Measurements from ENCODE around the gene ZIC1.

DNA sequence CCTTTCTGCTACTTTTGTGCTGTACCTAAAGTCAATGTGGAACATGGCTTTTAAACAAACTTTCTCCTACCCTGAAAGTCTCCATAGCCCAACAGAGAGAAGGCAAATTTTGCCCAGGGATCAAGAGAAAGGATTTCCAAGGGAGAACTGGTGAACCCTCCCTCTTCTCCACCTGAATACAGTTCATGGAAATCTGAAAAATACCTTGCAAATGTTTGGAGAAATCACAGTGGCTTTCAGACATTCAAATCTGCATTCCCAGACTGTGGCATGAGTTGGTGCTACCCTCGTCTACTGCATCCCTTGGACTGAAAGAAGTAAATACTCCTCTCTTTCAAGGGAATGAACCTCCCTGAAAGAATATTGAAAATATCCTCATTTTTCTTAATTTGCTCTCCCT, 41.5 kb upstream of the ZIC1 start:
- TF ChIP-seq PRMT3 (CRISPR knock-in tag; IDR thresholded peaks at IDR 0.05; ENCODE audit: borderline replicate concordance, low read depth) (no peak), ZNF746 (CRISPR knock-in tag; IDR thresholded peaks at IDR 0.05) (no peak), HCFC1 (IDR thresholded peaks at IDR 0.05; ENCODE audit: low read depth, low read length) (no peak), SIN3A (IDR thresholded peaks at IDR 0.05; ENCODE audit: borderline replicate concordance, low read depth, low read length) (no peak), SIN3B (IDR thresholded peaks at IDR 0.05; ENCODE audit: low read length) (no peak), TARDBP (CRISPR knock-in tag; IDR thresholded peaks at IDR 0.05) (no peak), AHR (CRISPR knock-in tag; IDR thresholded peaks at IDR 0.05) (no peak)
- TF ChIP-seq, protein P1, sequence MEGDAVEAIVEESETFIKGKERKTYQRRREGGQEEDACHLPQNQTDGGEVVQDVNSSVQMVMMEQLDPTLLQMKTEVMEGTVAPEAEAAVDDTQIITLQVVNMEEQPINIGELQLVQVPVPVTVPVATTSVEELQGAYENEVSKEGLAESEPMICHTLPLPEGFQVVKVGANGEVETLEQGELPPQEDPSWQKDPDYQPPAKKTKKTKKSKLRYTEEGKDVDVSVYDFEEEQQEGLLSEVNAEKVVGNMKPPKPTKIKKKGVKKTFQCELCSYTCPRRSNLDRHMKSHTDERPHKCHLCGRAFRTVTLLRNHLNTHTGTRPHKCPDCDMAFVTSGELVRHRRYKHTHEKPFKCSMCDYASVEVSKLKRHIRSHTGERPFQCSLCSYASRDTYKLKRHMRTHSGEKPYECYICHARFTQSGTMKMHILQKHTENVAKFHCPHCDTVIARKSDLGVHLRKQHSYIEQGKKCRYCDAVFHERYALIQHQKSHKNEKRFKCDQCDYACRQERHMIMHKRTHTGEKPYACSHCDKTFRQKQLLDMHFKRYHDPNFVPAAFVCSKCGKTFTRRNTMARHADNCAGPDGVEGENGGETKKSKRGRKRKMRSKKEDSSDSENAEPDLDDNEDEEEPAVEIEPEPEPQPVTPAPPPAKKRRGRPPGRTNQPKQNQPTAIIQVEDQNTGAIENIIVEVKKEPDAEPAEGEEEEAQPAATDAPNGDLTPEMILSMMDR (CRISPR knock-in tag; IDR thresholded peaks at IDR 0.05) = no peak
- TF ChIP-seq, protein P2, sequence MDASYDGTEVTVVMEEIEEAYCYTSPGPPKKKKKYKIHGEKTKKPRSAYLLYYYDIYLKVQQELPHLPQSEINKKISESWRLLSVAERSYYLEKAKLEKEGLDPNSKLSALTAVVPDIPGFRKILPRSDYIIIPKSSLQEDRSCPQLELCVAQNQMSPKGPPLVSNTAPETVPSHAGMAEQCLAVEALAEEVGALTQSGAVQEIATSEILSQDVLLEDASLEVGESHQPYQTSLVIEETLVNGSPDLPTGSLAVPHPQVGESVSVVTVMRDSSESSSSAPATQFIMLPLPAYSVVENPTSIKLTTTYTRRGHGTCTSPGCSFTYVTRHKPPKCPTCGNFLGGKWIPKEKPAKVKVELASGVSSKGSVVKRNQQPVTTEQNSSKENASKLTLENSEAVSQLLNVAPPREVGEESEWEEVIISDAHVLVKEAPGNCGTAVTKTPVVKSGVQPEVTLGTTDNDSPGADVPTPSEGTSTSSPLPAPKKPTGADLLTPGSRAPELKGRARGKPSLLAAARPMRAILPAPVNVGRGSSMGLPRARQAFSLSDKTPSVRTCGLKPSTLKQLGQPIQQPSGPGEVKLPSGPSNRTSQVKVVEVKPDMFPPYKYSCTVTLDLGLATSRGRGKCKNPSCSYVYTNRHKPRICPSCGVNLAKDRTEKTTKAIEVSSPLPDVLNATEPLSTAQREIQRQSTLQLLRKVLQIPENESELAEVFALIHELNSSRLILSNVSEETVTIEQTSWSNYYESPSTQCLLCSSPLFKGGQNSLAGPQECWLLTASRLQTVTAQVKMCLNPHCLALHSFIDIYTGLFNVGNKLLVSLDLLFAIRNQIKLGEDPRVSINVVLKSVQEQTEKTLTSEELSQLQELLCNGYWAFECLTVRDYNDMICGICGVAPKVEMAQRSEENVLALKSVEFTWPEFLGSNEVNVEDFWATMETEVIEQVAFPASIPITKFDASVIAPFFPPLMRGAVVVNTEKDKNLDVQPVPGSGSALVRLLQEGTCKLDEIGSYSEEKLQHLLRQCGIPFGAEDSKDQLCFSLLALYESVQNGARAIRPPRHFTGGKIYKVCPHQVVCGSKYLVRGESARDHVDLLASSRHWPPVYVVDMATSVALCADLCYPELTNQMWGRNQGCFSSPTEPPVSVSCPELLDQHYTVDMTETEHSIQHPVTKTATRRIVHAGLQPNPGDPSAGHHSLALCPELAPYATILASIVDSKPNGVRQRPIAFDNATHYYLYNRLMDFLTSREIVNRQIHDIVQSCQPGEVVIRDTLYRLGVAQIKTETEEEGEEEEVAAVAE (CRISPR knock-in tag; IDR thresholded peaks at IDR 0.05; ENCODE audit: borderline replicate concordance) = no peak
- TF ChIP-seq, protein P3, sequence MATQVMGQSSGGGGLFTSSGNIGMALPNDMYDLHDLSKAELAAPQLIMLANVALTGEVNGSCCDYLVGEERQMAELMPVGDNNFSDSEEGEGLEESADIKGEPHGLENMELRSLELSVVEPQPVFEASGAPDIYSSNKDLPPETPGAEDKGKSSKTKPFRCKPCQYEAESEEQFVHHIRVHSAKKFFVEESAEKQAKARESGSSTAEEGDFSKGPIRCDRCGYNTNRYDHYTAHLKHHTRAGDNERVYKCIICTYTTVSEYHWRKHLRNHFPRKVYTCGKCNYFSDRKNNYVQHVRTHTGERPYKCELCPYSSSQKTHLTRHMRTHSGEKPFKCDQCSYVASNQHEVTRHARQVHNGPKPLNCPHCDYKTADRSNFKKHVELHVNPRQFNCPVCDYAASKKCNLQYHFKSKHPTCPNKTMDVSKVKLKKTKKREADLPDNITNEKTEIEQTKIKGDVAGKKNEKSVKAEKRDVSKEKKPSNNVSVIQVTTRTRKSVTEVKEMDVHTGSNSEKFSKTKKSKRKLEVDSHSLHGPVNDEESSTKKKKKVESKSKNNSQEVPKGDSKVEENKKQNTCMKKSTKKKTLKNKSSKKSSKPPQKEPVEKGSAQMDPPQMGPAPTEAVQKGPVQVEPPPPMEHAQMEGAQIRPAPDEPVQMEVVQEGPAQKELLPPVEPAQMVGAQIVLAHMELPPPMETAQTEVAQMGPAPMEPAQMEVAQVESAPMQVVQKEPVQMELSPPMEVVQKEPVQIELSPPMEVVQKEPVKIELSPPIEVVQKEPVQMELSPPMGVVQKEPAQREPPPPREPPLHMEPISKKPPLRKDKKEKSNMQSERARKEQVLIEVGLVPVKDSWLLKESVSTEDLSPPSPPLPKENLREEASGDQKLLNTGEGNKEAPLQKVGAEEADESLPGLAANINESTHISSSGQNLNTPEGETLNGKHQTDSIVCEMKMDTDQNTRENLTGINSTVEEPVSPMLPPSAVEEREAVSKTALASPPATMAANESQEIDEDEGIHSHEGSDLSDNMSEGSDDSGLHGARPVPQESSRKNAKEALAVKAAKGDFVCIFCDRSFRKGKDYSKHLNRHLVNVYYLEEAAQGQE (IDR thresholded peaks at IDR 0.05; ENCODE audit: borderline replicate concordance in 1 of 2, low read depth in 1 of 2, low read length in 2 of 2) = no peak
